ENCODE results near the gene ANKRD35. TPM values are rescaled to one million over a fixed set of nuclear protein-coding genes. Genes with fewer than 3 reads are reported as not detected.

The ANKRD35 gene
- polyA plus RNA-seq, 4 donors, result 0.61 to 1.8 (median 1.1) TPM; not detected in 1

DNA sequence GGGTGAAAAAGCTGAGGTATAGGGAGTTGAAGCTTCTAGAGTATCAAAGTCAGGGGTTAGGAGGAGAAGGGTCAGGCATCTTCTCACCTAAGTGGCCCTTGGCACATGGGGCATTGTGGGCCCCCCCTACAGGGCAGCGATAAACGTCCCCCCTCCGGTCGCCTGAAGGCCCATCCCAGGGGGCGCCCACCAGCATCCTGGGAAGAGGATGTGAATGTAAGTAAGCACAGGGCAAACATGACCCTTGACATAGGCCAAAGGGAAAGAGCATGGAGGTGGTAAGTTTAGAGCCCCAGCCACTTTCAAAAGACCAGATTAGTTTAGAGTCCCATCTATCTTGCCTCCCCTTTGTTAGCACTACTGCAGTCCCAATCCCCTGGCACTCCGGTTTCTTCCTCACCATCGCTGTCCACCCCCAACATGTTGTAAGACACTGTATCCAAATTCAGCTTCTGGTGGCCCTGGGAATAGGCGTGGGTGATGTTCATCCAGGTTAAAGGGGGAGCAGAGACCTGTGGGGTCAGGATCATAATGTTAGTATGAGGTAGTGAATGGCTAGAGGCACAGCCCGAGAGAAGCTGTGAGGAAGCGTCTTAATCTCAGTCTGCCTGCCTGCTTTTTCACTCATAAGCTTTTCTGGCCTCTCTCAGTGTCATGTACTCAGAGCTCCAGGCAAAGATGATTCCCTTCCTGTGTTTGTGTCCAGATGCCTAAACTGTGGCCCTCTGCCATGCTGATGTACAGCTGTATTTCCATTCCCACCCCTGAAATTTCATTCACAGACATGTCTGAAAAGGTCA, 21.5 kb upstream of the ANKRD35 start:
- Histone ChIP-seq H3K9me3 (ENCODE audit: control insufficient read depth in 2 of 2, insufficient read depth in 1 of 2, low read depth in 1 of 2, low read length in 1 of 2) (no peaks in the 10 kb centered on the region), H3K36me3 (ENCODE audit: control insufficient read depth in 3 of 3, insufficient read depth in 2 of 3, low read depth in 1 of 3, low read length in 3 of 3) (peaks cover 3 to 7% (median 6%) of the 10 kb centered on the region in 3 donors), H3K4me3 (ENCODE audit: low read depth in 1 of 3, low read length in 3 of 3) (no peak overlapping the region), H3K4me1 (ENCODE audit: control insufficient read depth in 3 of 3, insufficient read depth in 2 of 3, low read depth in 1 of 3, low read length in 2 of 3) (no peaks in the 10 kb centered on the region), H3K27ac (ENCODE audit: low read depth in 1 of 3, low read length in 2 of 3) (peak overlapping the region in 1 of 3 donors; percentile 22), H3K27me3 (ENCODE audit: control insufficient read depth in 3 of 3, insufficient read depth in 3 of 3, low read length in 3 of 3) (no peaks in the 10 kb centered on the region)
- FAIRE-seq (no peak), DNase-seq (no peak)
- 77 to 93% (median 85%) methylated on average over 10 of the region's 10 CpGs for WGBS, 3 donors

- H3K27me3 ChIP-seq (ENCODE audit: control insufficient read depth in 3 of 3, insufficient read depth in 3 of 3, low read length in 3 of 3), result no peaks in the 10 kb centered on the region
- no peaks in the 10 kb centered on the region for H3K4me1 ChIP-seq (ENCODE audit: control insufficient read depth in 3 of 3, insufficient read depth in 2 of 3, low read depth in 1 of 3, low read length in 2 of 3)
- no peaks in the 10 kb centered on the region for H3K36me3 ChIP-seq (ENCODE audit: control insufficient read depth in 3 of 3, insufficient read depth in 2 of 3, low read depth in 1 of 3, low read length in 3 of 3)
- no peak for DNase-seq
- no peak for FAIRE-seq
- no peaks in the 10 kb centered on the region for H3K9me3 ChIP-seq (ENCODE audit: control insufficient read depth in 2 of 2, insufficient read depth in 1 of 2, low read depth in 1 of 2, low read length in 1 of 2)
- WGBS, 3 donors, result 87 to 93% (median 88%) methylated on average over 12 of the region's 12 CpGs
- H3K4me3 ChIP-seq (ENCODE audit: low read depth in 1 of 3, low read length in 3 of 3), result no peak overlapping the region
- no peak overlapping the region for H3K27ac ChIP-seq (ENCODE audit: low read depth in 1 of 3, low read length in 2 of 3)
These were observed 15.8 kb upstream of the ANKRD35 start for GRCh38 chr1:145901312-145902021.

GRCh38 chr1:145898756-145899155, 13.1 kb upstream of the ANKRD35 start:
- Histone ChIP-seq H3K27me3 (ENCODE audit: control insufficient read depth in 3 of 3, insufficient read depth in 3 of 3, low read length in 3 of 3) (no peaks in the 10 kb centered on the region), H3K9me3 (ENCODE audit: control insufficient read depth in 2 of 2, insufficient read depth in 1 of 2, low read depth in 1 of 2, low read length in 1 of 2) (no peaks in the 10 kb centered on the region), H3K4me1 (ENCODE audit: control insufficient read depth in 3 of 3, insufficient read depth in 2 of 3, low read depth in 1 of 3, low read length in 2 of 3) (no peaks in the 10 kb centered on the region), H3K4me3 (ENCODE audit: low read depth in 1 of 3, low read length in 3 of 3) (no peak overlapping the region), H3K27ac (ENCODE audit: low read depth in 1 of 3, low read length in 2 of 3) (no peak overlapping the region), H3K36me3 (ENCODE audit: control insufficient read depth in 3 of 3, insufficient read depth in 2 of 3, low read depth in 1 of 3, low read length in 3 of 3) (no peaks in the 10 kb centered on the region)
- DNase-seq, result no peak
- no peak for FAIRE-seq
- WGBS, 3 donors, result 77 to 89% (median 87%) methylated on average over 5 of the region's 5 CpGs

- H3K9me3 ChIP-seq (ENCODE audit: control insufficient read depth in 2 of 2, insufficient read depth in 1 of 2, low read depth in 1 of 2, low read length in 1 of 2), result no peaks in the 10 kb centered on the region
- no peaks in the 10 kb centered on the region for H3K36me3 ChIP-seq (ENCODE audit: control insufficient read depth in 3 of 3, insufficient read depth in 2 of 3, low read depth in 1 of 3, low read length in 3 of 3)
- no peaks in the 10 kb centered on the region for H3K4me1 ChIP-seq (ENCODE audit: control insufficient read depth in 3 of 3, insufficient read depth in 2 of 3, low read depth in 1 of 3, low read length in 2 of 3)
- no peak overlapping the region for H3K4me3 ChIP-seq (ENCODE audit: low read depth in 1 of 3, low read length in 3 of 3)
- no peak for DNase-seq
- no peaks in the 10 kb centered on the region for H3K27me3 ChIP-seq (ENCODE audit: control insufficient read depth in 3 of 3, insufficient read depth in 3 of 3, low read length in 3 of 3)
- FAIRE-seq, result no peak
- 72 to 84% (median 80%) methylated on average over 1 of the region's 1 CpG for WGBS, 3 donors
- no peak overlapping the region for H3K27ac ChIP-seq (ENCODE audit: low read depth in 1 of 3, low read length in 2 of 3)
These were observed 12.3 kb upstream of the ANKRD35 start for GRCh38 chr1:145897969-145898368.

GRCh38 chr1:145895471-145895870, 9.8 kb upstream of the ANKRD35 start:
- Histone ChIP-seq H3K4me3 (ENCODE audit: low read depth in 1 of 3, low read length in 3 of 3) (no peak overlapping the region), H3K27ac (ENCODE audit: low read depth in 1 of 3, low read length in 2 of 3) (no peak overlapping the region), H3K36me3 (ENCODE audit: control insufficient read depth in 3 of 3, insufficient read depth in 2 of 3, low read depth in 1 of 3, low read length in 3 of 3) (no peaks in the 10 kb centered on the region), H3K9me3 (ENCODE audit: control insufficient read depth in 2 of 2, insufficient read depth in 1 of 2, low read depth in 1 of 2, low read length in 1 of 2) (no peaks in the 10 kb centered on the region), H3K4me1 (ENCODE audit: control insufficient read depth in 3 of 3, insufficient read depth in 2 of 3, low read depth in 1 of 3, low read length in 2 of 3) (peaks cover 0 to 21% (median 11%) of the 10 kb centered on the region in 3 donors), H3K27me3 (ENCODE audit: control insufficient read depth in 3 of 3, insufficient read depth in 3 of 3, low read length in 3 of 3) (no peaks in the 10 kb centered on the region)
- FAIRE-seq, result no peak
- DNase-seq, result no peak
- WGBS, 3 donors, result 88 to 100% (median 95%) methylated on average over 1 of the region's 1 CpG

GRCh38 chr1:145893306-145894055, 7.8 kb upstream of the ANKRD35 start:
- WGBS, 3 donors, result 81 to 88% (median 87%) methylated on average over 7 of the region's 7 CpGs
- Histone ChIP-seq H3K4me1 (ENCODE audit: control insufficient read depth in 3 of 3, insufficient read depth in 2 of 3, low read depth in 1 of 3, low read length in 2 of 3) (peaks cover 0 to 21% (median 11%) of the 10 kb centered on the region in 3 donors), H3K27me3 (ENCODE audit: control insufficient read depth in 3 of 3, insufficient read depth in 3 of 3, low read length in 3 of 3) (no peaks in the 10 kb centered on the region), H3K4me3 (ENCODE audit: low read depth in 1 of 3, low read length in 3 of 3) (no peak overlapping the region), H3K9me3 (ENCODE audit: control insufficient read depth in 2 of 2, insufficient read depth in 1 of 2, low read depth in 1 of 2, low read length in 1 of 2) (no peaks in the 10 kb centered on the region), H3K36me3 (ENCODE audit: control insufficient read depth in 3 of 3, insufficient read depth in 2 of 3, low read depth in 1 of 3, low read length in 3 of 3) (no peaks in the 10 kb centered on the region), H3K27ac (ENCODE audit: low read depth in 1 of 3, low read length in 2 of 3) (no peak overlapping the region)
- DNase-seq (no peak), FAIRE-seq (no peak)

GRCh38 chr1:145892486-145893087, 6.9 kb upstream of the ANKRD35 start:
- DNase-seq, result no peak
- 45 to 53% (median 51%) methylated on average over 3 of the region's 3 CpGs for WGBS, 3 donors
- H3K4me3 ChIP-seq (ENCODE audit: low read depth in 1 of 3, low read length in 3 of 3), result no peak overlapping the region
- H3K9me3 ChIP-seq (ENCODE audit: control insufficient read depth in 2 of 2, insufficient read depth in 1 of 2, low read depth in 1 of 2, low read length in 1 of 2), result no peaks in the 10 kb centered on the region
- peaks cover 0 to 21% (median 11%) of the 10 kb centered on the region in 3 donors for H3K4me1 ChIP-seq (ENCODE audit: control insufficient read depth in 3 of 3, insufficient read depth in 2 of 3, low read depth in 1 of 3, low read length in 2 of 3)
- FAIRE-seq, result no peak
- no peaks in the 10 kb centered on the region for H3K27me3 ChIP-seq (ENCODE audit: control insufficient read depth in 3 of 3, insufficient read depth in 3 of 3, low read length in 3 of 3)
- no peaks in the 10 kb centered on the region for H3K36me3 ChIP-seq (ENCODE audit: control insufficient read depth in 3 of 3, insufficient read depth in 2 of 3, low read depth in 1 of 3, low read length in 3 of 3)
- peak overlapping the region; percentile 43 to 96 (median 57) for H3K27ac ChIP-seq (ENCODE audit: low read depth in 1 of 3, low read length in 2 of 3)
